Measurements from ENCODE around the gene AFG3L2.

DNA sequence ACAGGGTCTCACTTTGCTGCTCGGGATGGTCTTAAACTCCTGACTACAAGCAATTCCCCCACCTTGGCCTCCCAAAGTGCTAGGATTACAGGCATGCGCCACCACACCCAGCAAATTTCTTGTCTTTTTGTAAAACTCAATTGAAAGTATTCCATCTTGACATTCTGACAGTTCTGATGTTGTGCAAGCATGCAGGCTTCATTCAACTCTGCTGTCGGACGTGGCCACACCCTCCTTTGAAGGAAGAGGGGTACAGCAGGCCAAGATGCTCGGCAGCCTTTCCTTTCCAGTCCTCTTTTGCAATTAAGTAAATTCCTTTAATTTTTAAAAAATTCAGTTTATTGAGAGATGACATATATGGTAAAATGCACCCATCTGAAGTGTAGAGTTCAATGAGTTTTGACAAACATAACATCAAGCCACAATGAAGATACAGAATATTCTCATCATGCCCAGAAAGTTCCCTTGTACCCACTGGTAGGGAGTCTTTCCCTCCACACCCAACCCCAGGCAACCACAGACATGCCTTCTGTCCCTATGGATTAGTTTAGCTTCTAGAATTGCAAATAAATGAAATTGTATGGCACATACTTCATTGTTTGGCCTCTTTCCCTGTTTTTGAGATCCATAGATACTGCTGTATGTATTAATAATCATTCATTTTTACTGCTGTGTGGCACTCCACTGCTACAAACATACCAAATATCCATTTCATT is 35.9 kb downstream of the AFG3L2 start:
- TF ChIP-seq DPF2 (IDR thresholded peaks at IDR 0.05) (no peak), POLR2A (conservative IDR thresholded peaks at IDR 0.05) (no peak), ZNF274 (IDR thresholded peaks at IDR 0.05; ENCODE audit: borderline replicate concordance, low read depth, low read length) (no peak), NFE2L1 (tag; IDR thresholded peaks at IDR 0.05; ENCODE audit: borderline replicate concordance, low read depth) (no peak), PTRF (tag; IDR thresholded peaks at IDR 0.05) (no peak), ZNF217 (CRISPR knock-in tag; IDR thresholded peaks at IDR 0.05) (no peak), MAFK (IDR thresholded peaks at IDR 0.05; ENCODE audit: low read length) (no peak), NCOR1 (IDR thresholded peaks at IDR 0.05) (no peak), KDM4B (IDR thresholded peaks at IDR 0.05; ENCODE audit: borderline replicate concordance in 2 of 2, low read depth in 1 of 2) (no peak)
- TF ChIP-seq, protein P1, sequence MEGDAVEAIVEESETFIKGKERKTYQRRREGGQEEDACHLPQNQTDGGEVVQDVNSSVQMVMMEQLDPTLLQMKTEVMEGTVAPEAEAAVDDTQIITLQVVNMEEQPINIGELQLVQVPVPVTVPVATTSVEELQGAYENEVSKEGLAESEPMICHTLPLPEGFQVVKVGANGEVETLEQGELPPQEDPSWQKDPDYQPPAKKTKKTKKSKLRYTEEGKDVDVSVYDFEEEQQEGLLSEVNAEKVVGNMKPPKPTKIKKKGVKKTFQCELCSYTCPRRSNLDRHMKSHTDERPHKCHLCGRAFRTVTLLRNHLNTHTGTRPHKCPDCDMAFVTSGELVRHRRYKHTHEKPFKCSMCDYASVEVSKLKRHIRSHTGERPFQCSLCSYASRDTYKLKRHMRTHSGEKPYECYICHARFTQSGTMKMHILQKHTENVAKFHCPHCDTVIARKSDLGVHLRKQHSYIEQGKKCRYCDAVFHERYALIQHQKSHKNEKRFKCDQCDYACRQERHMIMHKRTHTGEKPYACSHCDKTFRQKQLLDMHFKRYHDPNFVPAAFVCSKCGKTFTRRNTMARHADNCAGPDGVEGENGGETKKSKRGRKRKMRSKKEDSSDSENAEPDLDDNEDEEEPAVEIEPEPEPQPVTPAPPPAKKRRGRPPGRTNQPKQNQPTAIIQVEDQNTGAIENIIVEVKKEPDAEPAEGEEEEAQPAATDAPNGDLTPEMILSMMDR (IDR thresholded peaks at IDR 0.05 in 2 of 3, conservative IDR thresholded peaks at IDR 0.05 in 1 of 3; ENCODE audit: insufficient read depth in 2 of 3, low read depth in 1 of 3, low read length in 3 of 3) = no peak
- TF ChIP-seq, protein P2, sequence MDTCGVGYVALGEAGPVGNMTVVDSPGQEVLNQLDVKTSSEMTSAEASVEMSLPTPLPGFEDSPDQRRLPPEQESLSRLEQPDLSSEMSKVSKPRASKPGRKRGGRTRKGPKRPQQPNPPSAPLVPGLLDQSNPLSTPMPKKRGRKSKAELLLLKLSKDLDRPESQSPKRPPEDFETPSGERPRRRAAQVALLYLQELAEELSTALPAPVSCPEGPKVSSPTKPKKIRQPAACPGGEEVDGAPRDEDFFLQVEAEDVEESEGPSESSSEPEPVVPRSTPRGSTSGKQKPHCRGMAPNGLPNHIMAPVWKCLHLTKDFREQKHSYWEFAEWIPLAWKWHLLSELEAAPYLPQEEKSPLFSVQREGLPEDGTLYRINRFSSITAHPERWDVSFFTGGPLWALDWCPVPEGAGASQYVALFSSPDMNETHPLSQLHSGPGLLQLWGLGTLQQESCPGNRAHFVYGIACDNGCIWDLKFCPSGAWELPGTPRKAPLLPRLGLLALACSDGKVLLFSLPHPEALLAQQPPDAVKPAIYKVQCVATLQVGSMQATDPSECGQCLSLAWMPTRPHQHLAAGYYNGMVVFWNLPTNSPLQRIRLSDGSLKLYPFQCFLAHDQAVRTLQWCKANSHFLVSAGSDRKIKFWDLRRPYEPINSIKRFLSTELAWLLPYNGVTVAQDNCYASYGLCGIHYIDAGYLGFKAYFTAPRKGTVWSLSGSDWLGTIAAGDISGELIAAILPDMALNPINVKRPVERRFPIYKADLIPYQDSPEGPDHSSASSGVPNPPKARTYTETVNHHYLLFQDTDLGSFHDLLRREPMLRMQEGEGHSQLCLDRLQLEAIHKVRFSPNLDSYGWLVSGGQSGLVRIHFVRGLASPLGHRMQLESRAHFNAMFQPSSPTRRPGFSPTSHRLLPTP (IDR thresholded peaks at IDR 0.05; ENCODE audit: borderline replicate concordance, extremely low read depth, insufficient read length) = no peak
- TF ChIP-seq, protein P3, sequence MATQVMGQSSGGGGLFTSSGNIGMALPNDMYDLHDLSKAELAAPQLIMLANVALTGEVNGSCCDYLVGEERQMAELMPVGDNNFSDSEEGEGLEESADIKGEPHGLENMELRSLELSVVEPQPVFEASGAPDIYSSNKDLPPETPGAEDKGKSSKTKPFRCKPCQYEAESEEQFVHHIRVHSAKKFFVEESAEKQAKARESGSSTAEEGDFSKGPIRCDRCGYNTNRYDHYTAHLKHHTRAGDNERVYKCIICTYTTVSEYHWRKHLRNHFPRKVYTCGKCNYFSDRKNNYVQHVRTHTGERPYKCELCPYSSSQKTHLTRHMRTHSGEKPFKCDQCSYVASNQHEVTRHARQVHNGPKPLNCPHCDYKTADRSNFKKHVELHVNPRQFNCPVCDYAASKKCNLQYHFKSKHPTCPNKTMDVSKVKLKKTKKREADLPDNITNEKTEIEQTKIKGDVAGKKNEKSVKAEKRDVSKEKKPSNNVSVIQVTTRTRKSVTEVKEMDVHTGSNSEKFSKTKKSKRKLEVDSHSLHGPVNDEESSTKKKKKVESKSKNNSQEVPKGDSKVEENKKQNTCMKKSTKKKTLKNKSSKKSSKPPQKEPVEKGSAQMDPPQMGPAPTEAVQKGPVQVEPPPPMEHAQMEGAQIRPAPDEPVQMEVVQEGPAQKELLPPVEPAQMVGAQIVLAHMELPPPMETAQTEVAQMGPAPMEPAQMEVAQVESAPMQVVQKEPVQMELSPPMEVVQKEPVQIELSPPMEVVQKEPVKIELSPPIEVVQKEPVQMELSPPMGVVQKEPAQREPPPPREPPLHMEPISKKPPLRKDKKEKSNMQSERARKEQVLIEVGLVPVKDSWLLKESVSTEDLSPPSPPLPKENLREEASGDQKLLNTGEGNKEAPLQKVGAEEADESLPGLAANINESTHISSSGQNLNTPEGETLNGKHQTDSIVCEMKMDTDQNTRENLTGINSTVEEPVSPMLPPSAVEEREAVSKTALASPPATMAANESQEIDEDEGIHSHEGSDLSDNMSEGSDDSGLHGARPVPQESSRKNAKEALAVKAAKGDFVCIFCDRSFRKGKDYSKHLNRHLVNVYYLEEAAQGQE (IDR thresholded peaks at IDR 0.05; ENCODE audit: borderline replicate concordance) = no peak
- TF ChIP-seq, protein P3 (CRISPR knock-in tag; IDR thresholded peaks at IDR 0.05; ENCODE audit: low read depth) = no peak
